Hindlimb muscle (tissue), 1 donor: Measurements from ENCODE around the gene NRTN. TPM values are rescaled to one million over a fixed set of nuclear protein-coding genes. Genes with fewer than 3 reads are reported as not detected.
"Not testable (repeated sequence)": the region's sequence is repeated elsewhere in the genome, so short reads cannot be mapped to it uniquely, and the experiment has no call there.

Experiments used
- DNase-seq: peaks from one replicate; pipeline ENCODE4 v3.0.0-alpha.2; 2013
- polyA plus RNA-seq: library from polyadenylated mRNA; unstranded; fragments of 120-200 nt; gene quantifications from one replicate; pipeline ENCODE4 v1.2.1, GENCODE V29; 2013; ENCODE audit not compliant: insufficient read length

Gene NRTN
- polyA plus RNA-seq, 1 donor = 0.53 TPM

DNA sequence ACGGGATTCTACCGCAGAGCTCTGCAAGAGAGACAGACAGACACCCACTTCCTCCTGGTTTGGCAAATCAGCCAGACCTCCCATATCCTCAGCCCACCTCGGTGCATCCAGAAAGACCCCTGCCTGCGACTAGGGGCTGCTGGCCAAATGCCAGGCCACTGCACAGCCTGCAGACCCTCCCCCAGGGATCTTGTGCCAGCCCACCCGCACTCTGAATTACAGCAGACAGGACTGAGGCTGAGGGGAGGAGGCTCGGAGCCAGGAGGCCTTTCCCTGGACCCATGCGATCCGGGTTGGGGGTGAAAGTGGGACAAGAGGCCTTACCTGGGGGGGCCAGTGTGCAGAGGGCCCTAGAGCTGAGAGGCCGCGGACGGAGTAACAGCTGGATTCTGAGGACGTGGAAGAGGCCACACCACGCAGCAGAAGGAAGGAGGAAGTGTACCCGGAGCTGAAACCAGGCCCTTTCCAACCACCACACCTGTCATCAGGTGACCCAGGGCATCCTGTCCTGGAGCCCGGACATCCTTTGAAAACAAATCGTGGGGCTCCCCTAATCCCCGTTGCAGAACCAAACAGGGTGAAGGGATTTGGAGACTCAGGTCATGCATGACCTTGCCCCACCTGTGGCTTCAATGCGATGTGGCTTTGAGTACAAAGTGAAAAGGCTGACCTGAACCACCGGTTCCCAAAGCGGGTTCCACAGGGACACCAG, 33.6 kb downstream of the NRTN start:
- no peak for DNase-seq

GRCh38 chr19:5839065-5840017, 34.5 kb downstream of the NRTN start, which contains the start of gene FUT6:
Gene FUT6 (minus strand): TSS chr19:5839702. CDS start chr19:5832567, 7,135 bp downstream.
- DNase-seq = no peak

GRCh38 chr19:5841735-5842111, 36.9 kb downstream of the NRTN start:
- not testable (repeated sequence) for DNase-seq

DNA sequence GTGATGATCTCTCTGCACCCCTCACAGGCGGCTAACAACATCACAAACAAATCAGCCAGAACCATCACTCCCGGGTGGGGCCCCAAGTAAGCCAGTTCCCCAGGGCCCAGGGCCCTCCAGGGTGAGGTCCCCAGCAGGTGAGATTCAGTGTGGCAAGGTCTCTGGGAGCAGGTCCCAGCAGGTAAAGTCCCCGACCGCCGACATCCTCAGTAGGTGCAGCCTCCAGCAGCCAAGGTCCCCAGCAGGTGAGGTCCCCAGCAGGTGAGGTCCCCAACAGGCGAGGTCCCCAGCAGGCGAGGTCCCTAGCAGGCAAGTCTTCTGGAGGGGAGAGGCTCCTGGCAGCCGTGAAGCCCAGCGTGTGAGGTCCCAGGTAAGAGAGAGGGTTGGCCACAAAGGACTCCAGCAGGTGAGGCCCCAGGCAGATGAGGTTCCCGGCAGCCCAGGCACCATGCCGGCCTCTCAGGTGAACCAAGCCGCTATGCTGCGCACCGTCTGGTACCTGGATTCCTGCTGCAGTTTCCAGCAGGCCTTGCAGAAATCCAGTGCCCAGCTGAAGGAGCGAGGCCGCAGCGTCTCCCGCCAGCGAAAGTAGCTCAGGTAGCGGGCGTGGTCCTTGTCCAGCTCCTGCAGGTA, 38.5 kb downstream of the NRTN start:
- DNase-seq = no peak

GRCh38 chr19:5844456-5845433, 39.9 kb downstream of the NRTN start:
- no peak for DNase-seq

DNA sequence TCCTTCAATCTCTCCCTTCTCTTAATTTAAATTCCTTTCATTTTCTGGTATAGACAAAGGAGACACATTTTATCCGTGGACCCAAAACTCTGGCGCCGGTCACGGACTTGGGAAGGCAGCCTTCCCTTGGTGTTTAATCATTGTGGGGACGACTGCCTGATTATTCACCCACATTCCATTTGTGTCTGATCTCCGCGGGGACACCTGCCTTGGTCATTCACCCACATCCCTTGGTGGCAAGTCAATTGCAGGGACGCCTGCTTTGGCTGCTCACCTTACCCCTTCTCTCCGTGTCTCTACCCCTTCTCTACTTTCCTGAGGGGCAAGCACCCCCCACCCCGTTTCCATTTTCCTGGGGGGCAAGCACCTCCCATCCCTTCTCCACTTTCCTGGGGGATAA, 43.0 kb downstream of the NRTN start:
- DNase-seq = not testable (repeated sequence)

- DNase-seq = not testable (repeated sequence)
These were observed 43.8 kb downstream of the NRTN start for GRCh38 chr19:5848621-5849020.

GRCh38 chr19:5850189-5850588, 45.3 kb downstream of the NRTN start:
- no peak for DNase-seq

DNA sequence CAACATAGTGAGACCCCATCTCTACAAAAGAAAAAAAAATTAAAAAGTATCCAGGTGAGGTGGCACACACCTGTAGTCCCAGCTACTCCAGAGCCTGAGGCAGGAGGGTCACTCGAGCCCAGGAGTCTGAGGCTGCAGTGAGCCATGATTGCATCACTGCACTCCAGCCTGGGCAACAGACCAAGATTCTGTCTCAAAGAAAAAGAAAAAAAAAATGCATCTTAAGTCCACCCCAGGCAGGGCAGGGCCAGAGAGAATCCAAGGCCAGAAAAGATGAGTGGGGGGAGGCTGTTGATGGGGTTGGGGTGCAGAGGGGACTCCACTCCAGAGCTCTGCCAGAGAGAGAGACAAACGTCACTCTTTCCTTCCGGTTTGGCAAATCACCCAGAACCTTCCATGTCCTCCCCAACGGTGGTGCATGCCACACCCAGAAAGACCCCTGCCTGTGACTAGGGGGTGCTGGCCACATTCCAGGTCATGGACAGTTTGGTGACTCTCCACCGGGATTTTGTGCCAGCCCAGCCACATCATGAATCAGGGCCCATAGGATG, 46.0 kb downstream of the NRTN start:
- DNase-seq = no peak

DNA sequence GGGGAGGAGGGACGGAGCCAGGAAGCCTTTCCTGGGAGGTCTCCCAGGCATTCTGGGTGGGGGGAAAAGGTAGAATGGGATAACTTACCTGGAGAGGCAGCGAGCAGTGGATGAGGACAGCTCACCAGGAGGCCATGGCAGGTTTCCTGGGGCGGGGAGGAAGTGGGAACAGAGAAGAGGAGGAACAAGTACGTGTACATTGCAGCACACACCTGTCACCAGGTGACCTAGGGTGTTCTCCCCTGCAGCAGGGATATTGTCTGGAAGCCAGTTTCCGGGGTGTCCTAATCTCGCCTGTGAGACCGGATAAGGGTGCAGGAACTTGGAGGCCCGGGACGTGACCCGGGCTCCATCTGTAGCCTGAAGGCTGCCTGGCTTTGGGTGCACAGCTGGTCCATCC, 46.4 kb downstream of the NRTN start, which contains the start of gene FUT3:
Gene FUT3, minus strand, starts transcription at position 148 of the 400 bp plus-strand sequence.
- DNase-seq = no peak

DNA sequence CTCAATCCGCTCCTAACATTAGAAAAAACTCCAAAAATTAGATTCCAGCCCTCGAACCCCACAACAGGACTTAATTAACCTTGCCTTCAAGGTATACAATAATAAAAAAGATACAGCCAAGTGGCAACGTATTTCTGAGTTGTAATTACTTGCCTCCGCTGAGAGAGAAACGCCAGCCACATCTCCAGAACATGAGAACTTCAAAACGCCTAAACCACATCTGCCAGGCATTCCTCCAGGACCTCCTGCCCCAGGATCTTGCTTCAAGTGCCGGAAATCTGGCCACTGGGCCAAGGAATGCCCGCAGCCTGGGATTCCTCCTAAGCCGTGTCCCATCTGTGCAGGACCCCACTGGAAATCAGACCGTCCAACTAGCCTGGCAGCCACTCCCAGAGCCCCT, 49.3 kb downstream of the NRTN start:
- not testable (repeated sequence) for DNase-seq

DNA sequence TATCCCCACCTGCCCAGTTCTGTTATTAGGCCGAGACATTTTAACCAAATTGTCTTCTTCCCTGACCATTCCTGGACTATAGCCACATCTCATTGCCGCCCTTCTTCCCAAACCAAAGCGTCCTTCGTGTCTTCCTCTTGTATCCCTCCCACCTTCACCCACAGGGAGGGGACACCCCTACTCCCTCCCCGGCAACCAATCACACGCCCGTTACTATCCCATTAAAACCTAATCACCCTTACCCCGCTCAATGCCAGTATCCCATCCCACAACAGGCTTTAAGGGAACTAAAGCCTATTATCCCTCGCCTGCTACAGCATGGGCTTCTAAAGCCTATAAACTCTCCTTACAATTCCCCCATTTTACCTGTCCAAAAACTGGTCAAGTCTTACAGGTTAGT, 50.3 kb downstream of the NRTN start:
- not testable (repeated sequence) for DNase-seq

- no peak for DNase-seq
These were observed 52.6 kb downstream of the NRTN start for GRCh38 chr19:5857203-5858081.

GRCh38 chr19:5863030-5863665, 58.3 kb downstream of the NRTN start:
- no peak for DNase-seq

DNA sequence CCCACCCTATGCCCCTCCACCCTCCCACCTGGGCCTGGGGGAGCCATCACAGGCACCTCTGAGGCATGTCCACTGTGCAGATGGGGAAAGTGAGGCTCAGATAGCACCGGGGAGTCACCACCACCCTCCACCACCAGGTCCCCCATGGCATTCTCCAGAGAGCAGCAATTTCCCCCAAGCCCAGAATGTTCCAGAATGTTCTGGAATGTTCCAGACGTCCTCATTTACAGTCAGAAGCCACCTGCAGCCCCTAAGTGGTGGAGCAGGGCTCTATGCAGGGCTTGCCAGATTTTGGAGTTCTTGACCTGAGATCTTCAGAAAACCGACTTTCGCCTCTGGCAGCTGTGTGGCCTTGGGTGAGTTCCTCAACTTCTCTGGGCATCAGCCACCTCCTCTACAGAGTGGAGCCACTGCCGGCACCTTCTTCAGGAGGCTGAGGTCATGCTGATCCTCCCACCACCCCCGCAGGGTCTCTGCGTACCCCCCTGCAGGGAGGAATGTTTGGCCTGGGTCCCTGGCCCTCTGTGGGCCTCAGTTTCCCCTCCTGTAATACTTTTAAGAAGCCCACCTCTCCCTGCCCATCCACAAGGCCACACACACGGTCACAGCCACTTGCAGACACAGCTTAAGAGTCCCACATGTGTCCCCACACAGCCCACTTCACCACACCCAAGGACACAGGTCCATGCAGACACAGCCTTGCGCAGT, 59.3 kb downstream of the NRTN start:
- no peak for DNase-seq

DNA sequence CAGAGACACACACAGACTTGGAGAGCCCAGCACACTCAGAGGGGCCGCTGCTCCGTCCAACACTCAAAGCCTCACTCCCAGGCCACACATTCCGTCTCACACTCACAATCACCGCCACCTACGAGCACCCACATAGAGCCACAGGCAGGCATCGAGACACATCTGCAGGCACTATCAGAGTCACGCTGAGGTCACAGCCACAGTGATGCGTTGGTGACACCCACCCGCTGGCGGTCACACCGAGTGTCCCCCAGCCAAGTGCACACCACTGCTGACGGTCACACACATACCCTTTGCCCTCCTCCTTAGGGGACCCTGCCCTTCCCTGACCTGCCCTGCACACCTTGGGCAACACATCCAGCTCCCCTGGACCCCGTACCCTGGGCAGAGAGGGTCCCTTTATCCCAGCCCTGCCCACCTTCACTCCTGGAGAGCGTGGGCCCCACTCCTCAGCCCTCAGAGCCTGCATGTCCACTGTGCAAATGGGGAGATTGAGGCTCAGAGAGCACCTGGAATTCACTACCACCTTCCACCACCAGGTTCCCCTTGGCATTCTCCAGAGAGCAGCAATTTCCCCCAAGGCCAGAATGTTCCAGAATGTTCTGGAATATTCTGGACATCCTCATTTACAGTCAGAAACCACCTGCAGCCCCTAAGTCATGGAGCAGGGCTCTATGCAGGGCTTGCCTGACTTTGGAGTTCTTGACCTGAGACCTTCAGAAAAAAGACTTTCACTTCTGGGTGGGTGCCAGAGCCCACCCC, 60.0 kb downstream of the NRTN start:
- DNase-seq = no peak

GRCh38 chr19:5865772-5866171, 60.9 kb downstream of the NRTN start:
- DNase-seq = no peak
